Testis (tissue), 3 donors: ENCODE measurements around the gene C16orf87. TPM values are rescaled to one million over a fixed set of nuclear protein-coding genes. Genes with fewer than 3 reads are reported as not detected.

Experiments used
- DNase-seq: peaks from one replicate; pipeline ENCODE4 v3.0.0-alpha.2; 2019
- H3K27ac ChIP-seq, 2 donors: fragments of 200-600 bp; sonication (generic); one replicate each; pipeline ENCODE4 v1.5.1; 2019
- H3K27me3 ChIP-seq: fragments of 200-600 bp; sonication (generic); one replicate; pipeline ENCODE4 v1.5.1; 2019
- H3K36me3 ChIP-seq: fragments of 200-600 bp; sonication (generic); one replicate; pipeline ENCODE4 v1.5.1; 2017; ENCODE audit warnings: low read depth; ENCODE audit errors: missing control alignments
- H3K4me1 ChIP-seq: fragments of 200-600 bp; sonication (generic); one replicate; pipeline ENCODE4 v1.5.1; 2019
- H3K4me3 ChIP-seq, 2 donors: fragments of 200-600 bp; sonication (generic); one replicate each; pipeline ENCODE4 v1.5.1; 2017 to 2019
- H3K9me3 ChIP-seq: fragments of 200-600 bp; sonication (generic); one replicate; pipeline ENCODE4 v1.5.1; 2017
- CTCF ChIP-seq, 3 experiments: fragments of 450-650 bp in 2 of 3; fragments of 200-600 bp in 1 of 3; sonication (generic) in 1 of 3; IDR thresholded peaks; one replicate each; pipeline ENCODE4 v1.5.1; 2016 to 2019; ENCODE audit warnings: antibody characterized with exemption in 3 of 3, mild to moderate bottlenecking in 2 of 3, moderate library complexity in 1 of 3
- POLR2A ChIP-seq: fragments of 450-650 bp; IDR thresholded peaks from one replicate; pipeline ENCODE4 v1.6.1; 2017; ENCODE audit warnings: antibody characterized with exemption, mild to moderate bottlenecking, moderate library complexity
- WGBS, 2 donors: methylation state at CpG; one replicate each; pipeline ENCODE4 v1.1.5; 2018; 5-methylcytosine and 5-hydroxymethylcytosine counted together
- intact Hi-C: fragments of 100-400 bp; cut with DNase I; formaldehyde crosslinking; loops from one replicate; pipeline ENCODE4 v1.15.1; 2023; ENCODE audit warnings: low total_unique reads
- polyA plus RNA-seq: library from polyadenylated mRNA; stranded (reverse); fragments of 350-450 nt; fragmentation: Illumina TruSeq; extraction: RNeasy Lipid Tissue Mini Kit (QIAGEN cat#74804); gene quantifications from one replicate; pipeline ENCODE4 v1.2.3, GENCODE V29; 2014; ENCODE audit warnings: low read depth, low replicate concordance; ENCODE audit not compliant: insufficient read depth
- total RNA-seq, 2 donors: library from RNA; depleted of rRNA; stranded (reverse); fragments of >200 nt; gene quantifications; one replicate each; pipeline ENCODE4 v1.2.3, GENCODE V29; 2016

The C16orf87 gene
- total and polyA plus RNA-seq, 3 donors from 2014 or later, result 32.0 to 45.4 (median 44.9) TPM

GRCh38 chr16:46850619-46851555 is 19.9 kb upstream of the C16orf87 start:
- H3K36me3 ChIP-seq, result no peaks in the 10 kb centered on the region
- H3K4me3 ChIP-seq, result no peak overlapping the region
- no peak for DNase-seq
- no peak overlapping the region for H3K27ac ChIP-seq
- H3K27me3 ChIP-seq, result no peaks in the 10 kb centered on the region
- intact Hi-C loops, result no loop called here
- 87 to 89% methylated on average over 5 of the region's 5 CpGs for WGBS, 2 donors
- TF ChIP-seq POLR2A (no peak), CTCF (IDR thresholded peaks at IDR 0.05) (no peak)
- H3K9me3 ChIP-seq, result no peaks in the 10 kb centered on the region
- no peaks in the 10 kb centered on the region for H3K4me1 ChIP-seq

GRCh38 chr16:46848768-46849764 is 18.1 kb upstream of the C16orf87 start:
- WGBS, 2 donors, result 85% methylated on average over 5 of the region's 5 CpGs

GRCh38 chr16:46845952-46846351 is 15.0 kb upstream of the C16orf87 start:
- H3K27ac ChIP-seq, result no peak overlapping the region
- no peak overlapping the region for H3K4me3 ChIP-seq
- no peaks in the 10 kb centered on the region for H3K36me3 ChIP-seq
- intact Hi-C loops, result no loop called here
- WGBS, 2 donors, result 95 to 99% methylated on average over 5 of the region's 5 CpGs
- TF ChIP-seq POLR2A (no peak), CTCF (IDR thresholded peaks at IDR 0.05) (no peak)
- DNase-seq, result no peak
- H3K4me1 ChIP-seq, result no peaks in the 10 kb centered on the region
- H3K9me3 ChIP-seq, result no peaks in the 10 kb centered on the region
- no peaks in the 10 kb centered on the region for H3K27me3 ChIP-seq

More at GRCh38 chr16:46848768-46849764, 18.1 kb upstream of the C16orf87 start:
- Histone ChIP-seq H3K27me3 (no peaks in the 10 kb centered on the region), H3K36me3 (no peaks in the 10 kb centered on the region), H3K4me1 (no peaks in the 10 kb centered on the region), H3K27ac (no peak overlapping the region), H3K9me3 (no peaks in the 10 kb centered on the region), H3K4me3 (no peak overlapping the region)
- intact Hi-C loops, result no loop called here
- TF ChIP-seq POLR2A (no peak), CTCF (IDR thresholded peaks at IDR 0.05) (no peak)
- DNase-seq, result no peak

- DNase-seq, result no peak
- Histone ChIP-seq H3K27ac (no peak overlapping the region), H3K9me3 (no peaks in the 10 kb centered on the region), H3K4me3 (no peak overlapping the region), H3K36me3 (no peaks in the 10 kb centered on the region), H3K4me1 (no peaks in the 10 kb centered on the region), H3K27me3 (no peaks in the 10 kb centered on the region)
- WGBS, 2 donors, result 52 to 79% methylated on average over 10 of the region's 10 CpGs
- intact Hi-C loops, result no loop called here
- no peak for TF ChIP-seq POLR2A
- TF ChIP-seq CTCF (IDR thresholded peaks at IDR 0.05), result no peak
Observed at GRCh38 chr16:46844771-46845170, 13.8 kb upstream of the C16orf87 start.
